Measurements from ENCODE around the gene MEG3.

MEG3 gene

DNA sequence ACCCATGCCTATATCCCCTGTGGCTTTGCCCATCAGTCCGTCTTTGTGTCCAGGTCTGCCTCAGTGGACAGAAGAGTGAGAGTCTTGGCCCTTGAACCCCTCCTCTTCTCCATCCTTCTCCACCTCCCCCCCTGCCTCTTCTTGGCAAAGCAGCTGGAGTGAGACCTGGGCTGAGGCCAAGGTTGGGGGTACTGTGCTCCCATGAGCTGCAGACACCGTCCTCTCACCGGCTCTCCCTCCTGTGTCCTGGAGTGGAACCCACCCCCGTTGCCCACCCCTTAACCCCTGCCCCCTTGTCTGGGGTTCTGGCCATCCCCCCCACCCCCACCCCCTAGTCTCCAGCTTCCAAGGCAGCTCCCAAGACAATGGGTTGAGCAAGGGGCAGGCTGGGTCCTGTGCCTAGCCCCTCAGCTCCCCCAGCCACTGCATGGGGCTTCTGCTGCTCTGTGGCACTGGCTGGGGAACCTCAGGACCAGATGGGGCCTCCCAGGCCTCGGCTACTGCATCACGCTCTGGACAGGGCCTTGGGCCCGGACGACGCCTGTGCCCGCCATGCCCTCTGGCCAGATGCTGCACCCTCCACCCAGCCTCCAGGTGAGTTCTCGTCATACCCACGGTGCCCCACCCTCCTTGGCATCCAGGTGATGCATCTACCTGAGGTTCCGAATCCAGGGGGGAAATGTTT lies 41.9 kb downstream of the MEG3 start:
- DNase-seq: no peak

DNA sequence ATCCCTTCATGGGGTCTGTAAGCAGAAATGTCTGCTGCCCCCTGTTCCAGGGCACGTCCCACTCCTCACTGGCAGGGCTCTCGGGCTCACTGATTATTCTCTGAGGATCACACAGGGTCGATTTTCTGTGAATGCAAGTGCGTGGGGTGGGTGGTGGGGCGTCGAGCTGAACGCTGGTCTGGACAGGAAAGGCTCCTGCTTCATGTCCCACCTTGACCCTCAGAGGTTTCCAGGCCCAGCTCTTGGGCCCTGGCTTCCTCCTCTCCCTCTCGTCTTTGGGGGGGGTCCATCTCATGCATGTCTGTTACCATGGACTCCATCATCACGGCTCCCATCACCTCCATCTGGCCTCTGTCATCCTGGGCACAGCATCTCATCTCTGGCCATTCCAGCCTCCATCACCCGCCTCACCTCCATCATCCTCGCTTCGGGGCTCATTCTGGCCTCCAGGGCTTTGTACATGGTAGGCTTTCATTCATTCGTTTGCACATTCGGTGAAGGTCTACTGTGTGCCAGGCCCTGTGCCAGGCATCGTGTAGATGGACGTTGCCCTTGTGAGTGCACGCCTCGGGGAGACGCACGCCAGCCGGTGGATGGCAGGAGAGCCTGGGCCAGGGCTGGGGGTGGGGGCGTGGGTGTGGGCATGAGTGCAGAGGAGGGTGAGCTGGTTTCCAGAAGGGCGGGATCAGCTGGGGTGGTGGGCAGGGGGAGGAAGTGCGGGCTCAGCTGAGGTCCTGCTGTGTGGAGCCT lies 42.9 kb downstream of the MEG3 start:
- no peak for DNase-seq

DNA sequence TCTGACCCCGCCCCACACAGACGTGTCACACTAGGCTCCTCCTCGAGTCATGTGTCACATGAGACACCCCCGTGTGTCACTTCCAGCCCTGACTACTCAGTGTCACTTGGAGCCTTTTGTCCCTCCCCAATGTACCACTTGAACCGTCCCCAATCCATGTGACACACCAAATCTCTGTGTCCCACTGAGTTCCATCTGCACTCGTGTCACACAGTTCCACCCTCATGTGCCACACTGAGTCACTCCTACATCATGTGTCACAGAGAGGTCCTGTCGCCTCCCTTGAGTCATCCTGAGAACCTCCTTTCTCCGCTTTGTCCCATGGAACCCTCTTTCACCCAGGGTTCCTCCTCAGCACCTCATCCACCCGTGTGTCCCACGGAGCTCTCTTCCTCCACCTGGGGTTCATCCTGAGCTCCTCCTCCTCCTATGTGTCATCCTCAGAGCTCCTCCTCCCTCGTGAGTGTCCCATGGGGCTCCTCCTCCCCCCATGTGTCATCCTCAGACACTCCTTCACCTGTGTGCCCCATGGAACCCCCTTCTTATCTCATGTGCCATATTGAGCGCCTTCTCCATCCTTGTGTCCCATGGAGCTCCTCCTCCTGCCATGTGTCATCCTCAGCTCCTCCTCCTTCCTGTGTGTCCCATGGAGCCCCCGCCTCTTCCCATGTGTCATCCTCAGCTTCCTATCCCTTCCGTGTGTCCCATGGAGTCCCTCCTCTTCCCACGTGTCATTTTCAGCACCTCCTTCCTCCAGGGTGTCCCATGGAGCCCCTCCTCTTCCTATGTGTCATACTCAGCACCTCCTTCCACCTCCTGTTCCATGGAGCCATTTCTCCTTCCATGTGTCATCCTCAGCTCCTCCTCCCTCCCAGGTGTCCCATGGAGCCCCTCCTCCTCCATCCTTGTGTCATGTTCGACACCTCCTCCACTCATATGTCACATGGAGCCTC lies 45.6 kb downstream of the MEG3 start:
- DNase-seq: no peak

DNA sequence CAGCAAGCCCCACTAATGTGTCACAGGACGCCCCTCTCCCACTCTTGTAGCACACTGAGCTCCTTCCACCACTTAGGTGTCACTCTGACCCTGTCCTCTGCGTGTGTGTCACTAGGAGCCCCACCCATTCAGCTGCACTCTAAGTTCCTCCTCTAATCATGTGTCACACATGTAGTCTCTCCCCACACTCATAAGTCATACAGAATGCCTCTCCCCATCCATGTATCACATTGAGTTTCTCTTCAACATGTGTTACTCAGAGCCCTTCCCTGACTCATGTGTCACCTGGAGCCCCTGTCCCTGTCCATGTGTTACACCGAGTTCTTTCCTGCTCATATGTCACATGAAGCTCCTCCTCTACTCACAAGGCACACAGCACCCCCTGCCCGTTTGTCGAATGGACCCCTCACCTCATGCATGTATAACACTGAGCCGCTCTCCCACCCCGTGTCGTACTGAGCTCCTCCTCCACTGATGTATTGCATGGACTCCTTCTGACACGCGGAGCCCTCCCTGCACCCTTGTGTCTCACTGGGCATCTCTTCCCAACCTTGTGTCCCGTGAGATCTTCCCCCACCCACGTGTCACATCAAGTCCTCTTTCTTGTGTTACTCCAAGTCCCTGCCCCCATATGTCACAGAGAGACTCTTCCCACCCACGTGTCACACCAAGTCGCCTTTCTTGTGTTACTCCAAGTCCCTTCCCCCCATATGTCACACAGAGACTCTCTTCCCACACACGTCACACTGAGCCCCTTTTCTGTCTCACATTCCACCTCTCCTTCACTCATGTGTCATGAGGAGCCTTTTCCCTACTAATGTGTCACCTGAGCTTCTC lies 46.6 kb downstream of the MEG3 start:
- DNase-seq: no peak

DNA sequence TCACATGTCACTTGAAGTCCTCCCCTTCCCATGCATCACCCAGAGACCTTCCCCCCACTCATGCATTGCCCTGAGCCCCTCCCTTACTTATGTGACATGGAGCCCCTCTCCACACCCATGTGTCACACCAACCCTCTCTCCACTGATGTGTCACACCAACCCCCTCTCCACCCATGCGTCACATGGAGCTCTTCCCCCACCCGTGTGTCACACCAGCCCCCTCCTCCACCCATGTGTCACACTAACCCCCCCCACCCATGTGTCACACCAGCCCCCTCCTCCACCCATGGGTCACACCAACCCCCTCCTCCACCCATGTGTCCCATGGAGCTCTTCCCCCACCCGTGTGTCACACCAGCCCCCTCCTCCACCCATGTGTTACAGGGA lies 47.2 kb downstream of the MEG3 start:
- DNase-seq: no peak

DNA sequence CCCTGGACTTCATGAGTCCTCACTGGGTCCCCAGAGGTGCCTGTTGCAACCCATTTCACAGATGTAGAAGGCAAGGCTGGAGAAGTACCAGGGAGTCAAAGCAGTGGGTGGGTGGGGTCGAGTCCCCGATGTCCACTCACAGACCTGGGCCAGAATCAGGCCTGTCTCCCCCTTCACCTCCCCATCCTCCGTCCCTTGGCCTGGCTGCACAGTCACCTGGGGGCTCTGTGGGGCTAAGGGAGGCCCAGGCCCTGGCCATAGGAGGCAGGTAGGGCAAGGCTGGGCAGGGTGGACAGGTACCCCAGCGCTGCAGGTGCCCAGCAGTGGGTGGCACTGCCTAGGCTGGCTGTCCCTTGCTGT lies 48.1 kb downstream of the MEG3 start:
- DNase-seq: no peak

DNA sequence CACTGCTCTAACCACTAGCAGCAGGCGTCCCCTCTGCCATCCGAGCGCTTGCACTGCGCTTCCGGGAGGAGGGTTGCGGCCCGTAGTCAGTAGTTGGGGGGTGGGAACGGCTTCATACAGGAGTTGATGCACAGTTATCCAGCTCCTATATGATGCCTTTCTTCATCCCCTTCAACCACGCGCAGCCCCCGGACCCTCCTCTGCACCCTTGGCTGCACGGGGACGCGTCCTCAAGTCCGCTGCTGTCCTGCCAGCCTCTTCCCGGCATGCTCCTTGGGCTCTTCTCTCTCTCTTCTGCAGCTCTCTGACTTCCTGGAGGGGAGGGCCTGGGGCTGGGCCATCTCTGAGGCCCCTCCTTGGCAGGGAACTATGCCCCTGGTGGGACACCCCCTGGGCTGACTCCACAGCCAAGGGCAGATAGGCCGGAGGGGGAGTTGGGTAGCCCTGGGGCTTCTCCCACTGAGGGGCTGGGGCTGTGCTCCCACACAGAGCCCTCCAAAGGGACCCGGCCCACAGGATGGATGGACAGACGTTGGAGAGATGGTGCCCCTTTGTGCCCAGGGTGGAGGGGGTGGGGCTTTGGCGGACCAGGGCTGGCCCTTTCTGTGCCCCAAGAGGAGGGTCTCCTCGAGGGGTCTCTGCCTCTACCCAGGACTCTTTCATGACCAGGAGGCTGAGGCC lies 48.6 kb downstream of the MEG3 start:
- no peak for DNase-seq

DNA sequence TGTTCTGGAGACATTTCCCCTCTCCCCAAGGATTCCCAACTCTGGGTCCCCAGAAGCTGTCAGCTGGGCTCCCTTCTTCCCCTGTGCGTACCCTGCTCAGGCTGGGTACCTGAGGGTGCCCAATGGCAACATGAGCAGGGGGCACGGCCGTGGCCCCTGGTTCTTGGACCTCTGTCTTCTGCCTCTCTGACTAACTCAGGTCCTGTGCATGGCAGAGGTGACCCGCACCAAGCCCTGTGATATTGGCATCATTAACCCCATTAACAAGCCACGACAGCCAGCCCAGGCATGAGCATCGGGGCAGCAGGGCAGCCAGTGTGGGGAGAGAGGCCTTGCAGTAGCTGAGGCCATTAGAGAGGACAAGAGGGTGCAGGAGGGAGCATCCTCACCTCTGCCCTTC lies 49.2 kb downstream of the MEG3 start:
- DNase-seq: no peak

DNA sequence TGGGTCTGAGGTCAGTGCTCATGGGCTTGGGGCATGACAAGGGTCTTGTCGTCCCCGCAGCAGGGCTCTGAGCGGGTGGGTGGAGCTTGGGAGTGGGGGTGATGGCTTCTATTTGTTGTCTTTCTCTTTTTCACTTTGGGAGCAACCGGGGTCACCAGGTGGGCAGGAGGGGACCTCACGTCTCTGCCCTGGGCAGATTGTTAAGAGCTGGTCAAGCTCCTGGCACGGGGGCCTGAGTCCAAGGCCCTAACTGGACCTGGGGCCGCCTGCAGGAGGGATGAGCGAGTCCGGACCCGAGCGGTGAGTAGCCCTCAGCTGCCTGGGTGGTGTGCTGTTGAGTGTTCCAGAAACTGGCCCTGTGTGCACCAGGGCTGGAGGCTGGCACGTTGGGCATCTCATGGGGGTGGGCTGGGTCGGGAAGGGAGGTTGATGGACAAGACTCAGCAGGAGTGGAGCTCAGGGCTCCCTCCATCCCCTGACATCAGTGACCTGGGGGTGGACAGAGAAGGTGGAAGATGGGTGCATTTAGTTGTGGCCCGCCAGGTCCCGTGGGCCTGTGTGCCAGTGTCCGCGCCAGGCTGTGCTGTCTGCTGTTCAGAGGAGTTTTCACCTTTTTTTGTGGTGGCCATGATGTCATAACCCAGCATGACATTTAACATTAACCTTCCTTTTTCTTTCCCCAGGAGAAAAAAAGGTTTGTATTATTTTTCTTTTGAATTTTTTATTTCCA lies 50.1 kb downstream of the MEG3 start:
- DNase-seq: no peak

DNA sequence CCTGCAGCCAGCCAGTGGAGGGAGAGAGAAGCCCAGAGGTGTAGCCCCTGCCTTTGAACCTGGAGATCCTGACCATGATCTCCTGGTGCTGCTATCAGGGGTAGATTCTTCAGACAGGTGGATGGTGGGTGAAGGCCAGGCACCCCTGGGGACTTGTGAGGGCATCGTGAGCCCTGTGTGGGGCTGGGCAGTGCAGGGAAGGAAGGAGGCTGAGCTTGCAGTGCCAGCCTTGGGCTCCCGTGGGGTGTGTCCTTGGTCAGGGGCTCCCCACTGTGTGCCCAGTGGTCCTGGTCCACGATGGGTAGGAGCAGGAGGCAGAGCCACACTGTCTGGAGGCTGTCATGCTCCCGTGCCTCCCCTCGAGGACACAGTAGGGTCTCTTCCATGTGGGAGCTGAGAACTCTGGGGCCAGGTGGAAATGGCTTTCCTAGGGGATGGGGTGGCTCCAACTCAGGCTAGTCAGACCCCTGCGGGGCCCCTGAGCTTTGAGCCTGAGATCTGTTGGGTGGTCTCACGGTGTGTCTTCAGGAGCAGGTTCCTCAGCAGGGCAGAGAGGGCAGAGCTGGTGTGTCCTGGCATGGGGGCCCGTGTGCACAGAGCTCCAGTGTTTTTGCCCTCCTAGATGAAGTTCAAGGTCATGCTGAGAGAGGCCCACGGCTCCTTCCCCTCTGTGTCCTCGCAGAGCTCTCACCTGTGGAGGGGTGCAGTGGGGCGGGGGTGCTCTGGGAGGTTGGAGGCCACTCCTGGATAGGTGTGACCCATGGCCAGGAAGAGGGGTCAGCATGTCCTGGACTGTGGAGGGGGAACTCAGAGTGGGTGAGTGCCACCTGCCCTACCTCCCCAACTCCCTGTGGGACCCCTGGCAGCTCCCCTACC lies 52.6 kb downstream of the MEG3 start:
- DNase-seq: no peak

DNA sequence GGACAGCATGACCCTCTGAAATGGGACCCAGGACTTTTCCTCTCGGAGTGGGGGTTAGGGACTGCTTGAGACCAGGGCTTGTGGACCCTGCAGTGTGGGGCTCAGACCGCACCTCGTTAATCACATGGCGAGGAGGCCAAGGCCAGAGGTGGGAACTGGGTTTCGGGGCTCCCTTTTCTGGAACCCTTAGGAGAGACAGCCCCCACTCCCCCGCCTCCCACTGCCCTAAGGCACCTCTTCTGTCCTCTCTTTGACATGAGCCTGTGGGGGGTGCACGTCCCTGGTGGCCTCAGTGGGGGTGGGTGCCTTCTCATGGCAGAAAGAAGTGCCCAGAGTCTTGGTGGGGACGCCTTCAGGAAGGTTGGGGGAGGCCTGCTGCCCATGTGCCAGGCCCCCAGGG lies 53.3 kb downstream of the MEG3 start:
- no peak for DNase-seq

DNA sequence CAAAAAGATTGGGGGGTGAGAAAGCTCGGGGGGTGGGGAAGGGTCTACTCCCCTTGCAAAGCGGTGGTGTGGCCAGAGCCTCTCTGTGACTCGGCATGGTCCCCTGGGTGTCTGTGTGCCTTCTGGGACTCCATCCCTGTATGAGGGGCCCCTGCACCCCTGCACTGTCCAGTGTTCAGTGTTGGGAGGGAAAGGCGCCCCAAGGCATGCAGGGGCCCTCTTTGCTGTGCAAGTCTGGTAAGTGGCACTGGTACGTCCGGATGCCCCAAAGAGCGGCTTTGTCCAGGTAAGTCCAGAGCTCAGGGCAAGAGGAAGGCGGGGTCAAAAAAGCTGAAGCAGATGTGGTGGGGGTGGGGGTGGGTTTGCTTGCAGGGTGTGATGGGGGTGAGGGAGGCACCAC lies 53.9 kb downstream of the MEG3 start:
- no peak for DNase-seq

DNA sequence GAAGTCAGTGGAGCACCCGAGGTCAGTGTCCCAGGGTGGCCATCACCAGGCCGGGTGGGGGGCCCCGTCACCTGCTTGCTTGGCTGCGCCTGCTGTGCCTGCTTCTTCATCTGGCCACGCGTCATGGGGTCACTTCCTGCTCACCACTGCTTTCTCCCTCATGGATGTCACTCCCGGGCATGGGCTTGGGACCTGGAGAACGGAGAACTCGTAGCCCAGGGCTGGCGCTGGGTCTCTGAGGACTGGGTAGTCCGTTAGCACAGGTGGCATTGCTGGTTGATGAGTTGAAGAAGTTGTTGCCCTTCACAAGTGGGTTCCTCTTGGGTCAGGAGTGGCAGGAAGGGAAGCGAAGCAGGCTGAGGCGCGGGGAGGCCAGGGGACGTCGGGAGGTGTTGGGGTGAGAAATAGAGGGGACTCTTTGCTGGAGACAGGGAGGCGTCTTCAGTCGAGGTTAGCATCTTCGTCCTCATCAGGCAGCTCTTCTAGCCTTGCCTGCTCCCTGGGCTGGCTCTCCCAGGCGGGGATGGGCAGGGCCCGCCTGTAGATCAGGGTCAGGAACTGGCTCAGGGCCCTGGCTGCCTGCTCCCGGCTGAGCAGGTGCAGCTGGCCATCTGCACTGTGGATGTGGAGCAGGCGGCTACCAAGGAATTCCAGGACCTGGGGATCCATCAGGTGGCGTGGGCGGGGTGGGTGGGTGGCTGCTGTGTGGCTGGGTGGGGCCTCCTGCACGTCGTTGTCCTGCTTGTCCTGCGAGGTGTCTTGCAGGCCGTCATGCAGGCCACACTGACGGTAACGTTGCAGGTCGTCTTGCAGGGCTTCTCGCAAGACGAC lies 54.6 kb downstream of the MEG3 start:
- no peak for DNase-seq

DNA sequence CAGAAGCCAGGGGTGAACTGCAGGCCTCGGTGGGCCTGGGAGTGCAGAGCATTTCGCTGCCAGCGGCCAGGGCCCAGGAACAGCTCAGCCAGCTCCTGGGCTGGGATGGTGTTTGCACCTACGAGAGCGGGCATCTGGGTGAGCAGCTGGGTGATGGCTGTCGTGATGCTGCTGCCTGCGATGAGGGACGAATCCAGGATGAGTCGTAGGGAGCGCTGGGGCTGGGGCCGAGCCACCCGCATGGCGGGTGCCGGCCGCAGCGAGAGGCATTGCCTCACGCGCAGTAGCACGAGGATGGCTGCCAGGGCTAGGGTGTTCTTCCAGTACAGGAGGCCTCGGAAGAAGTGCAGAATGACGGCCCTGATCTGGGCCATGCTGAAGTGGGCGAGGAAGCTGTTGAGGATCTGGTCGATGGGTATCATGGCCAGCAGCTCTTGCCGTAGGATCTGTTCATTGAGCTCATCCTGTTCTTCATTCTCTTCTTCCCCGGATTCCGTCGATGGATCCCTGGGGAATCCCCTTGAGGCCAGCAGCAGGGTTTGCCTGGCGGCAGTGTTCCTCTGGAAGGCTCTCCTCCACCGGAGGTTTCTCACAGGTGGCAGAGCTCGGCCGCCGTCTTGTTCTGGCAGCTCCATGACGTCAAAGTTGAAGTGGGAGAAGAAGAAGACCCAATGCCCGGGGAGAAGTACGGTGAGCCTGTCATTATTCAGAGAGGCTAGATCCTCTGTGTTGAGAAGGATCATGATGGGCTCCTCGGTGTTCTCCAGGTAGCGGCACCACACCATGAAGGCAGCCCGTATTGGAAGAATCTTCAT lies 55.5 kb downstream of the MEG3 start:
- no peak for DNase-seq

DNA sequence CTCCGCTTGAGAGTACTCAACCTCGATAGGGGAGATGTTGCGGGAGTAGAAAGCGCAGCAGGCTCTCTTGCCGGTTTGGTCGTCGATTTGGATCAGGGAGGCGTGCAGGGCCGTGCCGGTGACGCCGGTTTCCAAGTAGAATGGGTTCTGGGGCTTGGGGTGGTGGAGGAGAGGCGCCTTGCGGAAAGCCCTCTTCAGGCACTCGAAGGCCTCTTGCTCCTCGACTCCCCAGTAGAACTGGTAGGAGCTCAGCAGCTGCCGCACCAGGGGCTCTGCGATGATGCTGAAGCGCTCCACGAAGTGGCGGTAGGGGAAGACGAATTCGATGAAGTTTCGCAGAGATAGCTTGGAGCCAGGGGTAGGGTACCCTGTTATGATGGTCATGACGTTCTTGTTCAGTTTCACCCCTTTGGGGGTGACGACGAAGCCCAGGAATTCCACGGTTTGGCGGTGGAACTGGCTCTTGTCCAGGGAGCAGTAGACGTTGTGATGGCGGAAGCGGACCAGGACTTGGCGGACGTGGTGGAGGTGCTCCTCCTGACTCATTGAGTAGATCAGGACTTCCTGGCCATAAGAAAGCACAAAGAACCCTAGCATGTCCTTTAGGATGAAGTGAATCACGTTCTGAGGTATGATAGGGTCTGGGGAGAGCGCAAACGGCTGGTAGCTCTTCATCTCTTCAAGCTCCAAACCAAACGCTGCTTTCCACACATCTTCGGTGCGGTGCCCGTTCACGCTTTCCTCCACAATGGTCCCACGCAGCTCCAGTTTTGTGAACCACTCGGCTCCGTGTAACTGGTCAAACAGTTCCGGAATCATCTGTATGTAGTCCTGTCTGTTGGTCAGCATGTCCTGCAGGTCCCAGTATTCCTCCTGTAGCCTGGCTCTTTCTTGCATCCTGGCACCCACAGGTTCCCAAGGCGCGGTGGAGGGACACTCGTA lies 56.4 kb downstream of the MEG3 start:
- DNase-seq: no peak

DNA sequence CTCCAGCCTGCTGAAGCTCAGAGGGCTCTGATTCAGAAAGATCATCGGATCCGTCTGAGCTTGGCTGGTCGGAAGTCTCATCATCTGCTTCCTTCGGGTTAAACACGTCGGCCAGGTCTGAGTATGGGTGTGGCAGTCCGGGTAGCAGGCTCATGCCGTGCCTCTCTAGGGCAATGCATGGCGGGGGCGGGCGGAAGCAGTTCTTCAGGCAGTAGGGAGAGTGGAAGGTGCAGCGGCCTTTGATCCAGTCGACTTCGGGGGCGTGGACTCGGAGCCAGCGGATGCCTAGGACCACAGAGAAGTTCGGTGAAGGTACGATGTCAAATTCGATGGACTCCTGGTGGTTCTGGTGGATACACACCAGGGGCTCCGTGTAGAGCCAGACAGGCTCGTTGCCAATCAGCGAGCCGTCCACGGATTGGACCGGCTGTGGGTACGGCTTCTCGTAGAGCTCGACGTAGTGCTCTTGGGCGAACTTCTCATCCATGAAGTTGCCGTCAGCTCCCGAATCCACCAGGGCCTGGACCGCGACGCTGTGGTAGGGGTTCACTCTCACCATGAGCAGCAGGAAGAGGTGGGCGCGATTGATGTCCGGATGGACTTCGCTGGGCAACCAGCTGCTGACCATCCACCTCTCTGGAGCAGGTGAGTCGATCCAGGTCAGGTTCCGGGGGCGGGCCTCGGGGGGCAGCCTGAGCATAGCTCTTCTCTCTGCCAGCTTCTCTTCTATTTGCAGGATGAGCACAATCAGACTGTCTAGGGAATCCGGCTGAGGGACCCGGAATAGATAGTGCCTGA lies 57.3 kb downstream of the MEG3 start:
- no peak for DNase-seq

DNA sequence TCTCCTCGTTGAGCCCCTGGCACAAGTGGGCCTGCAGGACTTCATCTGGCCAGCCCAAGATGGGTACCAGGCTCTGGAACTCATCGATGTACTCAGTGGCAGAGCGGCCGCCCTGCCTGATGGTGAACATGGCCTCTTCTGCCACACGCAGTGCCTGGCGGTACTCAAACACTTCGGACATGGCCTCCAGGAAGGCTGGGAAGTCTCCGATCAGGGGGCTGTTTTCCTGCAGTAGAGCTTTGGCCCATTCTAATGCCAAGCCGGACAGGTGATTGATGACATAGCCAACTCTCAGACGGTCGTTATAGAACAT lies 57.8 kb downstream of the MEG3 start:
- DNase-seq: no peak

All from OCI-M1 (cell line).